ENCODE measurements around the gene PAPOLB.

PAPOLB gene

GRCh38 chr7:4841836-4842235 is 20.0 kb downstream of the PAPOLB start:
- no peak for DNase-seq (ENCODE audit: low spot score)

DNA sequence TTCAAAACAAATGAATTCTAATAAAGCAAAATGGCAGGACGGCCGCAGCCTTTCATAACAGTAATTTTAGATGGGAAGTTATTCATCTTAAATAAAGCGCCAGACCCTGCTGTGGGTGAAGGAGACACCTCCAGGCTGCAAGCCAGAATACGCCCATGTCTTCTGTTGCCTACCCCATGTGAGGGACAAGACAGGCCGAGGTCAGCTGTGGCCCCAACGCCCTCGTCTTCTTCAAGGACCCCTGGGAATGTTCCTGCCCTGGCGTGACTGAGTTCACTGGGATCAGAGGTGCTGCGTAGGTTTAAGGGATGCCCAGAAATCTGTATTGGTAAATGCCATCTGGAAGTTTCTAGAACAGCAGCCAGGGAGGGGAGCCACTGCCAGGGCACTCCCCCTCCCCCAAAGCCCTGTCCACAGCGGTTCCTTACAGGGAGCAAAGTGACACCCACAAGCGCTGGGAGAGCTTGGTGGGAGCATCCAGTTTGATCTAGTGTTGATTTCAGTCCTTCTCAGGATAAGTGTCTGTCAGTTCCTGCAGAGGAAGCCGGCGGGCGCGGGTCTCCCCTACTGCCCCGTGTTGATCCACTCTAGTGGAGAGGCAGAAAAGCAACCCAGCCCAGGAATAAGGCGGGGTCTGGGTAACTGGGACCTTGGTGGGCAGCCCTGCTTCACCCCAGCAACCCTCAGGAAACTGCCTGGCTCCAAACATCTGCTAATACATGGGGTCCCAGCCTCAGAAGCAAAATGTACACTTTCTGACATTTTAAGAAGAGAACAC is 20.6 kb downstream of the PAPOLB start:
- DNase-seq (ENCODE audit: low spot score): no peak

DNA sequence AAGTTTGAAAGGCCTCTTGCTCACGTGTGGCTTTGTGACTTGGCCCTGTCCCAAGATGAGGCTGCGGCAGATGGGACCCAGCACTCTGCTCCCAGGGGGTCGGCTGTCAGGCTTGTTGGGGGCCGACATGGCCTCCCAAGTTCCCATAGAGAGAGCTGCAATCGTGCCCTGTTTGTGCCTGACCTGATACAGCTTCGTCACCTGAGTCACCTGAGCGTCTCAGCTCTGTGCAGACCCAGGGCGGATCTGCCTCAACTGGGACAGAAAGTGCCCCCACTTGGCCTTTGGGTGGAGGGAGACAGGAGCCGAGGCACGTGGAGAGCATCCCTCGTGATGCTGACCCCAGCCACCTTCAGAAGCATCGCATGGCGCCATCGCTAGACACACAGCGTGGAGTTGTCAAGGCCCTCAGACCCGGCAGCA is 21.7 kb downstream of the PAPOLB start:
- DNase-seq (ENCODE audit: low spot score): no peak

GRCh38 chr7:4838626-4839334 is 23.1 kb downstream of the PAPOLB start:
- no peak for DNase-seq (ENCODE audit: low spot score)

DNA sequence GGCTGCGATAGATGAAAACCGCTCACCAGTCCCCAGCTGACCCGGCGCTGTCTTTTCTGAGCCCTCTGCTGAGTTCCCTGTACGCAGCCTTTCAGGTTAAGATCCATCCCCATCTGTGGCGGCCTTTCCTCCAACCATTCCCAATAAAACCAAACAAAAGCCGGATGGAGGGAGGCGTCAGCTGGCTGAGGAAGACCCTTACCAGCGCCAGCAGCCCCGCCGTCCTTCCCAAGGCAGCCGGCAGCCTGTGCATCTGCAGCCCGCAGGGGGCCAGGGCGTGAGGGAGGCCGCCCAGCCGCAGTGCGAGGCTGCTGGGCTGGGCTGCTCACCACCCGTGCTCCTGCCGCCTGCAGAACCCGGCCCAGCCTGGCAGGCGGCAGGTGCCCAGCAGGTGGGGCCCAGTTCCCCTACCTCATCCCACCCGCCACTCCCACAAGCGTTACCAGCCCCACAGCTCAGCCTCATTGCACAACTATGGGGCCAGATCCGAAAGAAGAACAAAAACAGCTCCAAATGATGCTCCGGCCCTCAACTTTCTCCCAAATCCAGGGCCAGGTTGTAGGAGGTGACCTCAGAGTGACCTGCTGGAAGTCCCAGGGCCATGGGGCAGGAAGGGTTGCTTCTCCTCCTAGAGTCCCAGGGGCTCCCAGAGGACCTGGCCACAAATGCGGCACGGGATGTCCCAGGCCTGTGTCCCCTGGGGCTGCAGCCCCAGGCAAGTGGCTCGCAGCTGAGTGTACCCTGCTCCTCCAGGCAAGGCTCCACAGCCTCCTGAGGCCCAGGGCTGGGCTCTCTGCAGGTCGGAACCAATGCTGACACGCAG is 23.8 kb downstream of the PAPOLB start:
- DNase-seq (ENCODE audit: low spot score): no peak

GRCh38 chr7:4837041-4837802 is 24.6 kb downstream of the PAPOLB start:
- DNase-seq (ENCODE audit: low spot score): no peak

DNA sequence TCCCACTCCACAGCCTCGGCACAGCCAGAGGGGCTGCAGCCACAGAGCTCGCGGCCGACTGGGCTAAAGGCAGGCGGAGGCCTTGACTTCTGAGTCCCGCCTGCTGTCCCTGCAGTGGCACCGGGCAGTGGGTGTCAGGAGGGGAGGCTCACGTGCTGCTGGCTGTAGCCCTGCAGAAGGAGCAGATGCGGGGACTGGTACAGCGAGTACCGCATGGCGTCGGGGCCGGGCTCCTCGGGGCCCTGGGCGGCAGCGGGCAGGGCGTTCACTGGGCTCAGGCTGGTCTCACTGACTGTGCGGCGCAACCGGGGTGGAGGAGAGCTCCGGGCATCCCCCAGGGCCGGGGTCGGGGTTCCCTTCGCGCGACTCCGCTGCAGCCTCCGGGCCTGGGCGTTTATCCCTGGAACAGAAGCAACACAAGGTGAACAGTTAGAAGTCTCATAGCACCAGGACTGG is 25.6 kb downstream of the PAPOLB start:
- no peak for DNase-seq (ENCODE audit: low spot score)

DNA sequence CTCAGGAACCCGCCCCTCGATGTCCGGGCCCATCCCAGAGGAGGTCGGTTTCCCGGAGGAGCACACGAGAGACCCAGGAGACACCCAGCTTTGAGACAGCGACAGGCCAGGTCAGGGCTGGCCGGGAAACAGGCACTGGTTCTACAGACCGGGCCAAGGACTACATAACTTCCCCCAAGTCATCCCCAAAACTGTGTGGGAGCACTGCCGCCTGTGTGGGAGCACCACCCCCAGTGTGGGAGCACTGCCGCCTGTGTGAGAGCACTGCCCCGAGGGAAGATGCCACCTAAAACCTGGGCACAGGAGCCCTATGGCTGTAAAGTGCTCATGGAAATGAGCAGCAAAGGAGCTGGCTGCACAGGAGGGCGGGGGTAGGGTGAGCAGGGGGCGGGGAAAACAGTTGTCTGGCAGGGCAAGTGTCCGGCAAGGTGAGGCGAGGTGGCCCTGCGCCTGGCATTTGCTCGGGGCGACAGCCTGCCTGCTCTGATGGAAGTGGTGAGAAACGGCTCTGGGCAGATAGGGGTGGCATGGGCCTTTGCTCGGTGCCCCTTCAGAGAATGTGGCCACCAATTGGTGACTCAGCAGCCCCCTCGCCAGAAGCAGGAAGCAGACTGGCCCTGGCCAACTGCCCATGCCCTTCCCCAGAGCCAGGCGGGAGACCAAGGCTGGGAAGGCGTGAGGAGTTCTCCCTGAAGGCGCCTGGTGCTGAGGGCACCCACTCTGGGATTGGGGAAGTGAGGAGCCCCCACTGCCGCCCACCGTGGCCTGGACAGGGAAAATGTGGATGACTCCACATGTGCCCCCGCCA is 26.2 kb downstream of the PAPOLB start:
- DNase-seq (ENCODE audit: low spot score): no peak

DNA sequence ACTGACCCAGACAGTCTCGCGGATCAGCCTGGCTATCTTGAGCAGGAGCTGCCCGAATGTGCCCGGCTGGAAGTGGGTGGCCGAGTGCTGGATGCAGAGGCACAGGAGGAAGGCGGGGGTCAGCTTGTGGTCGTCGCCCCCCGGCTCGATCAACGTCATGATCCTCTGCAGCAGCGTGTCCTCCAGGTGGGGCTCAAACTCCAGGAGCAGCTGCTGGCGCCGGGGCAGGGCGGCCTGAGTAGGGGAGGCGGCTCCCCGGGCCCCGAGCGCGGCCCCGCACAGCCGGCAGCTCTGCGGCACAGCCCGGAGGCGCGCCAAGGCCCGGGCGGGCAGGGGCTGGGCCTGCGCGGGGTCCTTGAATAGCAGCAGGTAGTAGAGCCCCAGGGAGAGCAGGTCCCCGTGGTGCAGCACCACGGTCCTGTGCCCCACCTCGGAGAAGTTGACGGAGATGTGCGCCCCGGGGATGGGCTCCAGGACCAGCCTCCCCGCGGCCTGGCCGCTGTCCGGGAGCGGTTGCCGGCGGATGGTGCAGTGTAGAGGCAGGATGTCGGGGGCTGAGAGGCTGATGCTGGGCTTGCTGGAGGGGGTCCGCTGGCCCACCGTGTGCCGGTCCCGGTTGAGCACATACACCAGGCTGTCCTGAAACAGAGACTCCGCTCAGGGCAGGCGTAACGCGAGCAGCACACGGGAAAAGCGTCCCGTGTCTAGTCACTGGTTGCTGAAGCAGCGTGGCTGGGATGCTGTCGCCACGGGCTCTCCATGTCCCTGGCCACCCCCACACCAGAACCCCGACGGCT is 27.0 kb downstream of the PAPOLB start:
- no peak for DNase-seq (ENCODE audit: low spot score)

DNA sequence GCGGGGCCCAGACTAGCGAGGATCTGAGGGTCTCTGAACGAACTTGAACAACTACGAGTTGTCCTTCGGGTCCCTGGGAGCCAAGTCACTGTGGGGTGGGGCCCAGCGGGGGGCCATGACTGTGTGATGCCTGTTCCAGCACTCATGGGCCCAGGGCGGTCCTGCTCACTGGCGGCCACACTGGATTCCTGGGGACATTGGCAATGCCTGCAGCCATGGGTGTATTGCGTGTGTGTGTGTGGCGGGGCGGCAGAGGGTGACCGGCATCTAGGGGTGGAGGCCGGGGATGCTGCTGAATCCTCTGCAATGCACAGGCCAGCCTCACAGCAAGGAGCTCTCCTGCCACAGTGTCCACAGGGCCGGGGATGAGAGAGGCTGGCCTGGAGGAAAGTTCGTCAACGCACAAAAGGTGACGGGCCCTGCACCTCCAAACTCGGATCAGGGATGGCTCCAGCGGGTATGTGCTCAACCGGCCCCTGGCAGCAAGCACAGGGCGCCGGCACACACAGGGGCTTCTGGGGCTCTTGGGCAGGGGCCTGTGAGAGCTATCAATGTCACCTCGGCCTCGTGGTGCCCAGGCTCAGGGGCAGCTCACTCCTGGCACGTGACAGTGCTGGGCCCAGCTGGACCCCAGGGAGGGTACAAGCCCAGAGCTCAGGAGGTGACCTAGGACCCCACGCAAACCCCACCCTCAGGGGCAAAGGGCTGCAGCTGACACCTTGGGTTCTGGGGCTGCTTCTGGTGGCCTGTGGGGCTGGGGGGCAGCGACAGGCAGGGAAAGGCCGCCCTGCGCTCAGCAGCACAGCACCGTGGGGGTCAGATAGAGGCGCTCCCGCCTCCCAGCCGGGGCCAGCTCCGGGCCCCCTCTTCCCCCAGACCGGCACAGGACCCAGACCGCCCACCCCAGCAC is 27.9 kb downstream of the PAPOLB start:
- DNase-seq (ENCODE audit: low spot score): no peak

DNA sequence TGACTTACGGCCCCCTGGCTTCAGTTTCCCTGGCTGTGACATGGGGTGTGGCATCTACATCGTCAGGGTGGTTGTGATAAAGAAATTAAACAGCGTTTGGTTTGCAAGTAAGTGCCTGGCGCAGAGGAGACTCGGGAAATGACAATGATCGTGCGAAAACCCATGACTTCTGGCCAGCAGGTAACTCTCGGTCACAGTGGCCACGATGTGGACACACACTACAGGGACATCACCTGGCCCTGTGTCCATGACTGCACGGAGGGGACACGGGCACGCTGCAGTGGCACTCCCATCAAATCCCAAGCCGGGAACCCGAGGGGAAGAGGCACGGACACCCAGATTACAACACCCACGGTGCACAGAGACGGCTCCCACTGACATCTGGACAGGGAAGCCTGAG is 28.7 kb downstream of the PAPOLB start:
- no peak for DNase-seq (ENCODE audit: low spot score)

DNA sequence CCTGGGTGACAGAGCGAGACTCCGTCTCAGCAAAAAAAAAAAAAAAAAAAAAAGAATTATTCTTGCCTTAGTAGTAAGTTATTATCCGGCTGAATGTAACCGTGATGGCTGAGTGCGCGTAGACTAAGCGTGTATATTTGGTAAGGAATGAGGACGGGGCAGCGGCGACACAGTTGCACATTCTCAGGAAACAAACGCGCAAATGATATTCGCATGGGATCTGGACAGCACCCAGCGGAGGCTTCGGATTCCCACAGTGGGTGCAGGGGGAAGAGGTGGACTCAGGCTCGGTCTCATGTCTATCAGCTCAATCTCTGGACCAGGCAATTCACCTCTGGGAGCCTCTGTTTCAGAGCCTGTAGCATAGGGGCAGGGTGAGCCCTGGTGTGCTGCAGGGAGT is 29.1 kb downstream of the PAPOLB start:
- no peak for DNase-seq (ENCODE audit: low spot score)

DNA sequence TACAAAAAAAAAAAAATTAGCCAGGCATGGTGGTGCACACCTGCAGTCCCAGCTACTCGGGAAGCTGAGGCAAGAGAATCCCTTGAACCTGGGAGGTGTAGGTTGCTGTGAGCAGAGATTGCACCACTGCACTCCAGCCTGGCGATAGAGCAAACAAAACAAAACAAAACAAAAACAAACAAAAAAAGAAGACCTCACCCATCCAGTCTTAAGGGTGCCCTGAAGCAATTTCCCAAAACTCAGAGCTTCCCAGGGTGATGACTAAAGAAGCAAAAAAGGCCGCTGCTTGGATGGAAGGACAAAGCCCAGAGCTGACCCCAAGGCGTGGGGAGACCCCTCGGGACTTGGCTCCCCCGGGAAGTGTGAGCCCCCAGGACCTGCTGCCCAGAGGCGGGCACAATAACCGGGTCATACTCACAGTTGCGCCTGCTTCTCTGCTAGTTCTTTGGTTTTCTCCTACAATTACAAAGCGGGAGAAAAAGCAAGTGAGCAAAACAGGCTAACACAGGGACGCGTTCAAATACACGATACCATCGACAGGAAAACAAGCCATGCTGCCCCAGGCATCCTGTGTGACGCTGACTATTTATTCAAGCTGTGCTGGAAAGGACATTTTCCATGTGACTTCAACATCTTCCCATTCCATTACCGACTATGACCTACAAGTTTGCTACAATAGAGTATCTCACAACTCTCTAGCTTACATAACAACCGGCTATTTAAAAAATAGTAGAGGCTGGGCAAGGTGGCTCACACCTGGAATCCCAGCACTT is 29.9 kb downstream of the PAPOLB start:
- DNase-seq (ENCODE audit: low spot score): no peak

DNA sequence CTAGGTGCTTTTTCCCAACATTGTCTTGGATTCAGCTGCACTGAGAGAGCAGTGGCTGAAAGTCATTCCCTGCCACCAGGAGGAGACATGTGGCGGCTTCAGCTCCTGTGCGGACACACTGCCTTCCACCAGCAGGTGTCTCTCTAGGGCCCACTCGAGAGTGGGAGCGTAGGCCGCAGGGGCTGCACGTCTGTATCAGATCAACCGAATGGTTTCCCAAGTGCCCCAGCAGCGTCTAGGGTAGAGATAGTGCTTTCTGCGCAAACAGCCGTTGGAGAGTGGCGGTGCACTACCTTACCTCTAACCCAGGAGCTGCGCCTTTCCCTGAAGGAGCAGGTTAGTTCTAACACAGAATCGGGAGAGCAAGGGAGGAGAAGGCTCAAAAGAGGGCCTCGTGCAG is 31.7 kb downstream of the PAPOLB start:
- peak; percentile 50 for DNase-seq (ENCODE audit: low spot score)

GRCh38 chr7:4828720-4829383 is 33.0 kb downstream of the PAPOLB start:
- no peak for DNase-seq (ENCODE audit: low spot score)

- no peak for DNase-seq (ENCODE audit: low spot score)
Measured at GRCh38 chr7:4825081-4825480, 36.7 kb downstream of the PAPOLB start.

- no peak for DNase-seq (ENCODE audit: low spot score)
Measured at GRCh38 chr7:4824120-4824775, 37.6 kb downstream of the PAPOLB start.

Data from pons (tissue), 1 donor.